GM19351 (cell line): ENCODE measurements around the gene OR4K1.
"Not testable (repeated sequence)": the region's sequence is repeated elsewhere in the genome, so short reads cannot be mapped to it uniquely, and the experiment has no call there.

Source experiments
- ATAC-seq: cut with Tn5 transposase; IDR thresholded peaks from one replicate; pipeline ENCODE4 v1.9.1; 2021; ENCODE audit warnings: mild to moderate bottlenecking, moderate library complexity; ENCODE audit not compliant: unreplicated experiment

The OR4K1 gene, protein sequence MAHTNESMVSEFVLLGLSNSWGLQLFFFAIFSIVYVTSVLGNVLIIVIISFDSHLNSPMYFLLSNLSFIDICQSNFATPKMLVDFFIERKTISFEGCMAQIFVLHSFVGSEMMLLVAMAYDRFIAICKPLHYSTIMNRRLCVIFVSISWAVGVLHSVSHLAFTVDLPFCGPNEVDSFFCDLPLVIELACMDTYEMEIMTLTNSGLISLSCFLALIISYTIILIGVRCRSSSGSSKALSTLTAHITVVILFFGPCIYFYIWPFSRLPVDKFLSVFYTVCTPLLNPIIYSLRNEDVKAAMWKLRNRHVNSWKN

DNA sequence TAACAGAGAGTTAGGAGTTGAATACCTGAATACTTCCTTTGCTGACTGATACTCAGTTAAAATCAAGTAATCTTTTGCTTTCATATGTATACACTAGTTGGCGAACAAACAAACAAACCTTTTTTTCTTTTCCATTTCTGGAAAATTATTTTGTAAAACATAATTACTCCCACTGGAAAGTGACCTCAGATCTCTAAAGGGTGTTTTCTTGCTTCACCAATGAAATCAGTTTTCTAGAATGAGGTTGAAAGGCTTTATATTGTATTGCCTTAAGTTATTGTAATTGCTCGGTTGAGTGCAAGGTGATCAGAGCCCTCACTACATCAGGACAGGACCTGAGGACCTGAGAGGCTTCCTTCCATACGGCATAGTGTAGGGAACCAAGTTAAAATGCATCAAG is at the start of gene OR4K1:
OR4K1 (plus strand) TSS at position 301 of the 400 bp plus-strand sequence. CDS start 4,750 bp downstream, outside the sequence.
- no peak for ATAC-seq

- ATAC-seq = no peak
These were observed 35.4 kb upstream of the OR4K1 start for GRCh38 chr14:19895282-19895681.

- ATAC-seq = no peak
These were observed 29.7 kb upstream of the OR4K1 start for GRCh38 chr14:19900999-19901398.

- no peak for ATAC-seq
These were observed 28.3 kb upstream of the OR4K1 start for GRCh38 chr14:19902409-19902808.

DNA sequence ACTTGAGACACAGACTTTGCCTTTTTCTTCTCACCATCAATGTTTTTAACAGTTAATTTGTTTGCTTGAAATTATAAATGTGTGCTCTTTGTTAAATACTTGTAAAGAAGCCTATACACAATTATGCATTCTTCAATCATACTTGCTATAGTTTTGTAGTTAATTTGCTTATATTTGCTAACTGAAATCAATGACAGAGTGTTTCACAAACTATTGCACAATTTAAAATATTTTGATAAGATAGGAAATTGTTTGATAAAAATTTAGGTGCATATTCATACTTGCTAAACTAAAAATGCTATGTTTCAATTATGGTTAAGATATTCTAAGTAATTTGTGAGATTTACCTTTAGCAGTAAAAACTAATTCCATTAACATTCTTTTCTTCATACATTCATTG is 24.1 kb upstream of the OR4K1 start:
- no peak for ATAC-seq

GRCh38 chr14:19911114-19911513 is 19.6 kb upstream of the OR4K1 start:
- ATAC-seq = no peak

- ATAC-seq = no peak
These were observed 13.5 kb upstream of the OR4K1 start for GRCh38 chr14:19917243-19917642.

- no peak for ATAC-seq
These were observed 12.7 kb upstream of the OR4K1 start for GRCh38 chr14:19917955-19918518.

DNA sequence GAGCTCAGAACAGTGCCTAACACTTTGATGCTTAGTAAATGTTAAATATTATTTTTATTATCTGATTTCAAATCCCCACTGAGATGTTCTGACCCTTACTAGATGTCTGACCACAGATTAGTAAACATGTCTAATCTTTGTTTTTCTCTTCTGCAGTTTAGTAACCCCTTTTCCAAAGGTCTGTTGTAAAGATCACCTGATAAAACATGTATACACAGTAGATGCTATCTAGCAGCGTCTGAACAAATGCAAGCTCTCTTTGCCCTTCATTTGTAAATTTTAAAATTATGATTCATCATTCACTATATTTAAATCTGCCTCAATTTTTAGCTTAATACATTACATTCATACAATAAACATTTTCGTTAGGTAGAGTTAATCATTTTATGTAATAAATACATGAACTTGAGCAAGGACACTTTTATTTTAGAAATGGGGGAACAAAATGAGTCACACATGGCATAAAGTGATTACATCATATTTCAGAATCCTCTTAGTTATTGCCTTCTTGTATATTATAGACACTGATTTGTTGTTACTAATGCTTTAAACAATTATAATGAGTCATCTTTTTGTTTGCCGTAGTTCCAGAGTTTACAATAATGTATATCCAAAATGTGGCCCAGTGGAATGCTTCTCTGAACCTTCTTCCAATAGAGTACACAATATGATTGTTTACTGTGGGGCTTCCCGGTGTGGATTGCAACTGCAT is 12.0 kb upstream of the OR4K1 start:
- no peak for ATAC-seq

GRCh38 chr14:19920021-19920657 is 10.6 kb upstream of the OR4K1 start, which contains the start of gene OR4K5:
TSS of gene OR4K5 (plus strand) at chr14:19920607. CDS start at chr14:19920607, 0 bp downstream.
- ATAC-seq = no peak

DNA sequence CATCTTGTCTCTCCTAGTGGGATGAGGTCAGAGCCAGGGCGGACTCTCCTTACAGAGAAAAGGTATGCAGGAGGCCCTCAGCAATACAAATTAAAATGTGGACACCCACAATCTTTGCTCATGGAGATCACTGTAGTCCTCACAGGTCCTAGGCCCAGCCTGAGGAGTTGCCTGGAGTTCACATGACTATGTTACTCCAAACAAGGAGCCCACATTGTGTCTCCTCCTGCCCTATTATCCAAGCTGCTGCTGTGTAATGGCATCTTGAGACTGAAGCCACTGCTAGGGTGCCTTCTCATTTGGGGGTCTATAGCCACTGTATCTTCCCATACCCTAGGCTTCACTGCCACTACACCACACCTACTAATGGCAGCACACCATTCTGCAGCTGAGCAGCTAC is 11.0 kb downstream of the OR4K1 start:
- ATAC-seq = no peak

DNA sequence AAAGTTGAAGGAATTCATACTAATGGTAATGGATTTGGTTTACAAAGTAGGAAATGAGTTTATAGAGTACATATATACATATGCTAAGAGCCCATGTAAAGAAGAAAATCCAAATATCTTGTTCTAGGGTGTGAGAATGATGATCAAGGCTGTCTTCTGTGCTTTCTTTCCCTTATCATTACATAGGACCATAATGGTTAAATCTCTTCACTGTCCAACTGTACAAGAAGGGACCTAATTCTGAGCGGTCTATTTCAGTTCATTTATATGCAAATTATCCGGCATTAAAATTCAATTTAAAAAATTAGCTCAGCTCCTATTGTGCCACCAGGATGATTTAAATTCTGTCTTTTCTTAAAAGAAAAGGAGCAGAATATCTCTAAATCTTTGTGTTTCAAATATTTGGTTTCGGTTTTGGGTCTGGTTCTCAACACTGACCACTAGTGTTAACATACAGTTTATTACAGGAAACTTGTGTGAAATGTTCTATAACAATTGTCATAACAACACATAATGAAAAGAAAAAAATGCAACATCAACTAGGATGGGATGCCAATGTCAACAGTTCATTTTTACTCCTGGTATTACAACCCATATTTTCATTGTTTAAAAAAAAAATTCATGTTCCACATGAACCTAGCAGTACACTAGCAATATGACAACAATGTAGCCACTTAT is 16.8 kb downstream of the OR4K1 start:
- ATAC-seq = no peak

DNA sequence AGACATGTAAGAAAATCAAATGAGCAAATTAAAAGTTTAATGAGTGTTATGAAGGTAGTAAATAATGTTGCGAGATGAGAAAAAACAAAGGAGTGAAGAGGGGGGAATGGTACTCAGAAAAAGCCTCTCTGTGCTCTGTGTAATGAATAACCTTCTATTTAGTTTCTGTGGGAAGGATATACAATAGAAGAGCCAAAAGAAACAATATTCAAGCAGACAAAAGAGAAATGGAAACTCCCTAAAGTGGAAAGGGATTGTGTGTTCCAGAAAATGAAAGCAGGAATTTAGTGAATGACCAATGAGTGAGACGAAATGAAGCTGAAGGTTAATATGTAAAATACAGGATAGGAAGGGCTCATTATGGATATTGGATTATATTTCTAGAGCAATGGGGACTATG is 18.5 kb downstream of the OR4K1 start:
- no peak for ATAC-seq

DNA sequence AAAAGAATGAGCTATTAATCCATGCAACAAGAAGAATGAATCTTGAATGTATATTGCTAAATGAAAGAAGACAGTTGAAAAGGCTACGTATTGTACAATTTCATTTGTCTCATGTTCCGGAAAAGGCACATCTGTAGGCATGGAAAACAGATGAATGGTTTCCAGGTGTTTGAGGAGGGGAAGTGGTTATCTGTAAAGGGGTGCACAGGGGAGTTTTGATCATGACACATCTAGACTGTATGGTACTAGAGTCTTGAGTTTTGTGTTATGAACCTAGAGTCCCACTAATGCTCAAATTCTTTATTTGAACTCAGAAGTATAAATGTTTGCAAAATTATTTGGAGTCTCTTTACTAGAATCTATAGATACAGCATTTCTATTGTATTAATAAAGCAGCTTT is 39.0 kb downstream of the OR4K1 start:
- not testable (repeated sequence) for ATAC-seq

- no peak for ATAC-seq
These were observed 44.1 kb downstream of the OR4K1 start for GRCh38 chr14:19974844-19975243.

GRCh38 chr14:19975291-19975690 is 44.6 kb downstream of the OR4K1 start, which contains the start of gene OR4K15:
TSS of gene OR4K15 (plus strand) at chr14:19975591. CDS start at chr14:19975591, 0 bp downstream.
- no peak for ATAC-seq
